HL-60/S4 treated with retinoic acid at 250 ng/mL for 4 days and 3 days (cell line): ENCODE measurements around the gene FRYL.

Experiments used
- in situ Hi-C: fragments of 300-500 bp; cut with MboI; formaldehyde crosslinking; loops from 2 replicates; pipeline ENCODE4 v1.7.0; 2022; ENCODE audit warnings: low sequenced_read_pairs

FRYL gene

DNA sequence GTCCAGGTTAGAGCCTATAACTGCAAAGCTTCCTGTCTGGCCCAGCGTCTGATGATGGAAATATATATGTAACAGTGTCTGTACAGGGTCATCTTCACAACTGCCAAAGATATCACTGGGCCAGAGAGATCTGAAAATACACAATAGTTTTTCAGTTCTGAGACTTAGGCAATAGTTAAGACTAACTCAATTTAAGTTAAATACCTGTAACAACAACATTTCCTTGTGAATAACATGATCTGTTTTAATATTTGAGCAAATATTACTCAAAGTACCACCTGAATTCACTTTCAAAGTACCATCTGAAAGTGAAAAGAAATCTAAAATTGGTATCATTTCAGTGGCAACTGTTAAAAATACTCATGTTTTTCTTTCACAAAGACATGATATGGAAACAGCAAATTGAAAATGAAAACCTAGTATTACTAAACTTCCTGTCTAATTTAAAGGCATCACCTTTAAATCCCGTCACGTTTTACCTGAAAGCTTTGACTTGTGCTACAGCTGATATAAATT, 280.5 kb downstream of the FRYL start:
- in situ Hi-C loops: no loop called here

DNA sequence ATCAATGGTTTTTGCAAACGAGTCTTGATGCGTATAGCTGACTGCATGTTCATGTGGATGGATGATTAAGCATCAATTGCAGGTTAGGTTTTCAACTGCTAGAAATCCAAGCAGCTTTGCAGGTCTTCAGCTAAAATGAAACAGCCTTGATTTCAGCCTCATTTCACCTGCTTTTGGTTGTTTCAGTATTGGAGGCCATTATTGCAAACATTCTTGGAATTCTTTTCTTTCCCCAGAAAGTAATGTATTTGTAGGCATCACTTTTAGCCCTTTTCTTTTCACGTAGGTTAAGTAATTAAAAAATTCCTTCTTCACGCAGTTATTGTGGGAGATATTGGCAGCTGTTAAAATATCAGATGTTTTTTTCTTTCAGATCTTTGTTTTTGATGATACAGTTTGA, 281.2 kb downstream of the FRYL start:
- in situ Hi-C loops: no loop called here

DNA sequence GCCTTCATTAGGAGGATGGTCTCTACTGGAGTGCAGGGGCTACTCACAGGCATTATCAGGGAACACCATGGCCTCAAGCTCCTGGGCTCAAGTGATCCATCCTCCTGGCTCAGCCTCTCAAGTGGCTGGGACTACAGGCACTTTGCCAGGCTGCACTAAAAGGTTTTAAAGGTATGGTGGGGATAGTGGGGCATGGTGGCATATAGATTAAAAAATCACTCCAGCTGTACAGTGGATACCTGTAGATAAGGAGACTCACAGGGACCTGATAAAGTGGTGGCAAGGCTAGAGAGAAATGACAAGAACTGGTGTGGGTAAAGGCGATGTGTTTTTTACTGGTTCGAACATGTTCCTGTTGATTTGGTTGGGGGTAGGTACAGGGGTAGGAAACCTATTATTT, 284.1 kb downstream of the FRYL start:
- in situ Hi-C loops: no loop called here

DNA sequence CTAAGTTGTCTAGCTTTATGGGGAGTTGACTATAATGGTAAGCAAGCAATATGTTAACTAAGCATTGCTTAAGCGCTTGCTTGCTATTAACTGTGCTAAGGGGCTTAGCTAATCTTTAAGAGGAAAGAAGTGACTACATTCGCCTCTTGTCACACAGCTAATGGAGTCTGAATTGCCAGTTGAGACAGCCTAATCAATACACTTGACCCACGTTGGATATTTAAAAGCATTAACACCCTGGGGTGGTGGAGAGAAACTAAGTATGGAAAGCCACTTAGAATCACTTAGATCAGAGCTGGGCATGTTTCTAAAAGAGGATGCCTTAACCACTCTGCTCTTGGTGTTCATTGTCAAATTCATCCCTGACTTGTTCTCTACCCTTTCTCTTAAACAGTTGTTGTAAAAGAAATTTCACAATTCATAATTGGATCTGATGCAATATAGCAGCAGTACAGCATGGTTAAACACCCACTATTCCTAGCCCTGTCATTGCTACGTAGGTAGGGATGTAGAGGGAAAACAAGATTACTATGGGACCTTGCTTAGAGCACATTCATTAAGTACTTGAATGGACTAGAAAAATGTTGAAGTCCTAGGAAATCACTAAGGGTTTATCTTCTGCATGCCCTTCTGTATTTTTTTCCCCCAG, 286.5 kb downstream of the FRYL start:
- in situ Hi-C loops: no loop called here

DNA sequence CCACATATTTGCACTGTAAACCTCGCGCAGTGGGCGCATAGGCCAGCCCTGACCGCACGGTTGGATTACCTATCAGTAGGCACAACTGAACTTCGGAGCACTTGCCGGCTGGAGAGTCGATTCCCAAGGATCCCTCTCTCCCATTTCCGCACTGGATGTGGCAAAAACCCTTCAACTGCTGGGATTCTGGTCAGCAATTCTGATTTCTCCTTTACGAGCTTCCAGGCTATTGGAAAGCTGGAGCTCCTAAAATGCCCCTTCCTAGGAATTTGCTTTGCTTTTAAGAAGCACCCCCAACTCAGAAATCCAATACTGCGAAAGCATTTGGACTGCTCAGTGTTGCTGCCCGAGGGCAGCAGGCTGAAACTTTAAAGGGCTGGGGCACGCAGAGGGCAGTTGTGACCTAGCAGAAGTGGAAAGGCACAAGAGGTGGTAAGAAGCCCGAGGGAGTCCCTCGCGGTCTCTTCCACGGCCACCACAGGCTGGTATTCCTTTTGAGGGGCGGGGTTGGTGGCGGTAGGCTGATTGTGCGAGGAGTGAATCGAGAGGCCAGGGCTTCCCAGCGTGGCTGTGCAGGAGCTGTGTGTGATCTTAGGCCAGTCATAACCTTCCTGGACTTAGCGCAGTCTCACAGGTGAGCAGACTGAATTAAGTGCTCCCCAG, 288.4 kb downstream of the FRYL start:
- in situ Hi-C loops: no loop called here

DNA sequence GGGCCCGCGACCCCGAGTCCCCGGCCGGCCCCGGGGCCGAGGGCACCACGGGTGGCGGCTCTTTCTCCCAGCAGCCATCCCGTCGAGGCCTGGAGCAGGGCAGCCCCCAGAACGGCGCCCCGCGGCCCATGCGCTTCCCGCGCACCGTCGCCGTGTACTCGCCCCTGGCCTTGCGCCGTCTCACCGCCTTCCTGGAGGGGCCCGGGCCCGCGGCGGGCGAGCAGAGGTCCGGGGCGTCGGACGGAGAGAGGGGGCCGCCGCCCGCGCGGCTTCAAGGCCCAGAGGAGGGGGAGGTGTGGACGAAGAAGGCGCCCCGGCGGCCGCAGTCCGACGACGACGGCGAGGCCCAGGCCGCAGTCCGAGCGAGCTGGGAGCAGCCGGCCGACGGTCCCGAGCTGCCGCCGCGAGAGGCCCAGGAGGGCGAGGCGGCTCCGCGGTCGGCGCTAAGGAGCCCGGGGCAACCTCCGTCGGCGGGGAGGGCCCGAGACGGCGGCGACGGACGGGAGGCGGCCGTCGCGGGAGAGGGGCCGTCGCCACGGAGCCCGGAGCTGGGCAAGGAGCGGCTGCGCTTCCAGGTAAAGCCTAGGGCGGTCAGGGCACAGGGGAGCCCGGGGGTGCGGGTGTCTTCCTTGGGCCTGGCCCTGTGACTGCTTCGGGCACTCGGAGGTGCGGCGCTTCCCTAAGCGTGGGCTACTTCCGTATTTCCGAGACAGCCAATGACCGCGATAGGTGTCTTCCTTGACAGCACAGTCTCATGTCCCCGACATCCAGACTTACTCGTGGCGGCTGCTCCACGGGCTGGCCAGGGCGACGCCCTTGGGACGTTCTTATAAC, 289.2 kb downstream of the FRYL start:
- in situ Hi-C loops: no loop called here

DNA sequence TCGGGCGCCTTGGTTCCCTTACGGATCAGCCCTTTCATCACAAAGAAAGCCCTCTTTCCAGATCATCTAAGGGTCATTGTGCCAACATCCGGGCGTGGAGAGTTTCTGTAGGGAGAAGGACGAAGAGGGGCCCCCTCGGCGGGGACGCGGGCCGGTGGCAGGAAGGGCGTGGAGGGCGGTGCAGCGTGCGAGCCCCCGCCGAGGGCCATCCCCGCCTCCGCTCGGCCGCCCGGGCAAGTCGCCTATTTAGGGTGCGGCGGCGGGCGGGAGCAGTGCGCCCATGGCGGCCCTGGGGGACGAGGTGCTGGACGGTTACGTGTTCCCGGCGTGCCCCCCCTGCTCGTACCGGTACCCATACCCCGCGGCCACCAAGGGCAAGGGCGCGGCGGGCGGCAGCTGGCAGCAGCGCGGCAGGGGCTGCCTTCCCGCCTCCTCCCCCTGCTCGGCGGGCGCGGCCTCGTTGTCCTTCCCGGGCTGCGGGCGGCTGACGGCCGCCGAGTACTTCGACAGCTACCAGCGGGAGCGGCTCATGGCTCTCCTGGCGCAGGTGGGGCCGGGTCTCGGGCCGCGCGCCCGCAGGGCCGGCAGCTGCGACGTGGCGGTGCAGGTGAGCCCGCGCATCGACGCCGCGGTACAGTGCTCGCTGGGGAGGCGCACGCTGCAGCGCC, 289.9 kb downstream of the FRYL start, which contains the start of gene ZAR1:
TSS of gene ZAR1 (plus strand) at position 241 of the 668 bp plus-strand sequence. CDS start at position 281, 40 bp downstream.
- in situ Hi-C loops: no loop called here

DNA sequence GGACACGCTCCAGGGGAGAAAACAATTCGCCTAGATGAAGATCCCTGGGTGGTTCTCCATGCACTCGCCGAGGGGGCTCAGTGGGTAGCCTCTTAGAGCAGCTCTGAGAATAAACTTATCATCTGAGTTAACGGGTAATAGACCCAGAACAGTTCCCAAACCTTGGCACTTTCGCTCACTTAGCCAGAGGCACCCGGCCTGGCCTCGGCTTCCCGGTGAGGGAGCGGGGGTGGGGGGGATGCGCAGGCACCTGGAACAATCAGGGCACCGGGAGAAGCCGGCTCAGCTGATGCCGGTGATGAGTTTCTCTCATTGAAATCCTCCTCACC, 290.4 kb downstream of the FRYL start:
- in situ Hi-C loops: no loop called here

DNA sequence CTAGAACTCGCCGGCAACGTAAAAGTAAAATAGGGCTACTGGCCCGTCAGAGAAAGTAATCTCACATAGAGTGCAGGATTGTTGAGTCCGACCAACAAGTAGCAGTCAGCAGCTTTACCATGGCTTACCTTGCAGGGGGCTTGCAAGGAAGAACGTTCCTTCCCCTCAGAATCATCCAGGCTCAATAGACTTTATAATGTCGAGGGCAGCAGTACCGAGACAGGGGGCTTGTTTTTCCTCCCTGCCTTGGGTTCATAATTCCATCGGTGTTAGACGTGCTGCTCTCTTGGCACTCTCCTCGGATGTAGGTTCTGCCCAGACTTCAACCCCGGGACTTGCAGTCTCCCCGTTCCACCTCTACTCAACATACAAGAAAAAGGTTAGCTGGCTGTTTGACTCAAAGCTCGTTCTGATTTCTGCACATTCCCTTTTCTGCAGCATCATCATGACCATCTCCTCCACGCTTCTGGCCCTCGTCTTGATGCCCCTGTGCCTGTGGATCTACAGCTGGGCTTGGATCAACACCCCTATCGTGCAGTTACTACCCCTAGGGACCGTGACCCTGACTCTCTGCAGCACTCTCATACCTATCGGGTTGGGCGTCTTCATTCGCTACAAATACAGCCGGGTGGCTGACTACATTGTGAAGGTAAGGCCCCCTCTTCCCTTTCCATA, 295.4 kb downstream of the FRYL start:
- in situ Hi-C loops: no loop called here

DNA sequence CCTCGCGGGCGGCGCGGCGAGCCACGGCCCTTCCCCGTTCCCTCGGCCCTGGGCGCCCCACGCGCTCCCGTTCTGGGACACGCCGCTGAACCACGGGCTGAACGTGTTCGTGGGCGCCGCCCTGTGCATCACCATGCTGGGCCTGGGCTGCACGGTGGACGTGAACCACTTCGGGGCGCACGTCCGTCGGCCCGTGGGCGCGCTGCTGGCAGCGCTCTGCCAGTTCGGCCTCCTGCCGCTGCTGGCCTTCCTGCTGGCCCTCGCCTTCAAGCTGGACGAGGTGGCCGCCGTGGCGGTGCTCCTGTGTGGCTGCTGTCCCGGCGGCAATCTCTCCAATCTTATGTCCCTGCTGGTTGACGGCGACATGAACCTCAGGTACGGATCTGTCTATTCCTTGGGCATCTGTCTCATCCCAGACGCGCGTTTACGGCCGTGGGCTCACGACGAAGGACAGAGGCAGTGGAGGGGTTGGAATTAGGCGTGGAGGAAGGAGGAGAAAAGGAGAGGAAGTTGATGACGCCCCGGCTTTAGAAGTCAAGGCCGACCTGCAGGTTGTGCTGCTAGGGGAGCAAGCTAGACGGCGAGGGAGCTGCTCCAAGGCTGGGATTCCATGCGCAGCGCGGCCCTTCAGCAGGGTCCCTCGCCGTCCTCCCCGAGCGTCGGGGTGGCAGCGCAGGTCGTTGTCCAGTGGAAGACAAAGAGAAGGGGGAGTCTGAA, 296.1 kb downstream of the FRYL start:
- in situ Hi-C loops: no loop called here

DNA sequence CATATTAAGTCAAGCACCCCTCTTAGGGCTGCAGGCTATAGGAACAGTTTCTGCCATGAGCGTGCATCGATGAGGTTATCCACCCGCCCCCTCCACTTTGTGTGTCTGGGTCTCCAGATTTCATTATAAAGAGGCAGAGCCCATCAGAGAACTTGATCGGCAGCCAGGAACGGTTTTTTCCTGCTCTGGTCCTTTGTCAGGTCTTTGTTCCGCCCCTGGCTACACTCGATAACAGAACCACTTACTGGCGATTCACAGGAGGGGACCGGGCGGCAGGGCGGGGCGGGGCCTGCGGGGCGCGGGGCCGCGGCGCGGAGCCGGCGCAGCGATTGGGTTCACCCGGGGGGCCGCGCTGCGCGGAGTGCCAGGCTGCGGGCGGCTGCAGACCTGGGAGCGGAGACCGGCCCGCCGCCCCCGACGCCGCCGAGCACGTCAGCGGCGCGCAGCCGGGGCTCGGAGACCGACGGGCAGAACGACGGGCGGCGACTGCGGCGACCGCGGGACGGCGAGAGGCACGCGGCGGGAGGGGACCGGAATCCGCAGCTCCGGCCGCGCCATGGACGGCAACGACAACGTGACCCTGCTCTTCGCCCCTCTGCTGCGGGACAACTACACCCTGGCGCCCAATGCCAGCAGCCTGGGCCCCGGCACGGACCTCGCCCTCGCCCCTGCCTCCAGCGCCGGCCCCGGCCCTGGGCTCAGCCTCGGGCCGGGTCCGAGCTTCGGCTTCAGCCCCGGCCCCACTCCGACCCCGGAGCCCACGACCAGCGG, 296.9 kb downstream of the FRYL start, which contains the start of gene SLC10A4:
TSS of gene SLC10A4 (plus strand) at position 338 of the 771 bp plus-strand sequence. CDS start at position 557, 219 bp downstream.
- in situ Hi-C loops: no loop called here

DNA sequence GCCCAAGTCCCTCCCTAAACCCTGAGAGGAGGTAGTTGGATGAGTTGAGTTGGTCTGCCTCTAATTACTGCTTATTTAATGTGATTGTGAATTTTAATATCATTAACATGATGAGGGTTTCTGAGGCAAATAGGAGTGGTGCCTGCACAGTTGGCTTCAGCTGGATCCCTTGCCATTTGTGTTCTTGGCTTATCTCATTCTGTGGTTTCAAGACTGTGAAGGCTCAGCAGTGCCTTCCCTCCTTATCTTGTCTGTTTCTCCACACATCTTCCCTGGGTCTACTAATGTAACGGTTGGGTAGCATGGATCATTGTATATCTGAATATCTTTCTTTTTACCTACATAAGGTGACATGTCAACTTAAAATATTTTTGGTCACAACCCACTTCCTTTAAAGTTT, 298.5 kb downstream of the FRYL start:
- in situ Hi-C loops: no loop called here

DNA sequence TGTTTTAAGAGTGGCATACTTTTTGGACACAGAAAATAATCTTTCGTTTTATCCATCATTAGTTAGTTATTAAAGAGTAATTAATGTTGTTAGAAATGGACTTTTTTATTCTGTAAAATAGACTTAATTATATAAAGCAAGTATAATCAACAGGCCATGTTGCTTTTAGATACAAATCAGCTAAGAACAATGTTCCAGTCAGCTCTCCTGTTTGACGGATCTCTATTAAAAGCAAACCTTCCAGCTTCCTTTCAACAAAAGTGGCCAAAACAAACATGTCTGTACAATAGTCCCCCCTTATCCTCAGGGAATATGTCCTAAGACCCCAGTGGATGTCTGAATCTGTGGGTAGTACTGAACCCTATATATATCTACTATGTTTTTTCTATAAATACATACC, 301.8 kb downstream of the FRYL start:
- in situ Hi-C loops: no loop called here

DNA sequence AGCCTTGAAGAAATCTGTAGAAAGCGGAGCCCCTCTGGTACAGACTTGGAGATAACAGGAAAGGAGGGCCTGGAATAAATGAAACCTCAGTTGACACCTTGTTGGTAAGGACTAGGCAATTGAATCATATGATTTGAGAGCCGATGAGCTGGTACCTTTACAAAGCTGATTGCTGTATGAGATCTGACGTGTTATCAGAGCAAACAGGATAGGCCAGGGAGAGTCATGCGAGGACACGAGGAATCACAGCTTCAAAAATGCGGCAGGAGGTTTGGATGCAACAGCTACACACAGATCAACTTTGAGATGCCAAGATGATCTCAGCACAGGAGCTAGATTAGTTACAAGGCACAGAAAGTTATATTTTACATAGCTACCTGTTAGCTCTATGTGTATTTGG, 304.3 kb downstream of the FRYL start:
- in situ Hi-C loops: no loop called here

DNA sequence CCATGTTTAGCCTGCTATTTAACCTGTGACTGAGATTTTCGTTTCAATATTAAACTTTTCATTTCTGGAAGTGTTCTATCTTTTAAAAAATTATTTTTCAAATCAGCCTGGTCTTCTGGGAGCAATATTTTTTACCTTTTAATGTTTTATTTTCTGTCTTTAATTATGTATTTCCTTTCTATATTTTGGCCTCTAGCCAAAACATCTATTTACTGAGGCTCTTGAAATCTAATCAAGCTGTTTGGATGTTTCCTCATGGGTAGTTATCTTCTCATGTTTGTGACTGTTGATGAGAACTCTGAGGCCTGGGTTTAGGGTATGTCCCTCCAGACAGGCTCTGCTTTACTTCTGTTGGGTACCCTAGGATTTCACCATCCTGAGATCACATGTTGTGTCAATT, 307.3 kb downstream of the FRYL start:
- in situ Hi-C loops: no loop called here

DNA sequence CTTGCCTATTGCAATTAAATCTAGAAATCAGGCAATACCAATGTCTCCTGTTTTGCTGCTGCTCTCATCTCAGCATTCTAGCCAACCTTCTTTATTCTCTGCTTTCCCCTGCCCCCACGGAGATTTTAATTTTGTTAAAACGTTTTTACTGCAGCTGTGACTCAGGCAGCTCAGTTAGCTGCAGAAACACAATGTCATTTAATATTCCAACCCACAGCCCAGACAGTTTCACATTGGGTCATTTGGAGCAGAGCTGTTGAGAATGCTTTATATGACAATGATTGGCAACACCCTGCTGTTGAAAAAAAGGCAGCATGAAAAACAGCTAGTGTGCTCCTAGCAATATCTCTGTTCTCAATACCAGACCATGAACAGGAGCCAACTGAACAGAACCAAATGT, 309.5 kb downstream of the FRYL start:
- in situ Hi-C loops: no loop called here

DNA sequence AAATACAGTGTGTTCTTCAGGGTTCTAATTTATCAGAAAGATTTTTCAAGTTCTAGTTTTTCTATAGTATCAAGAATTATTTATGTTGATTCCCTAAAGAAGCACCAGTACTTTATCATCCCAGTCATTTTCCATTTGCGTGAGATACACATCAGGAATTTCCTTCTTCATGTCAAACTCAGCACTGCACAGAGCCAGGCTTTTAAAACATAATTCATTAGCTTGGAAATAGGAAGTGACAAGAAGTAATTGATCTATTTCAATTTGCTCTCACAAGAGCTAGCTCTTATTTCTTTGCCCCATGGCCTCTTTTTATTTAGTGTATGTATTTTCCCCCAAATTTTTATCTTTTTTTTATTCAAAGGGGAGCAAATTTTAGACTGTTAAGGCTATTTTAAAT, 309.9 kb downstream of the FRYL start:
- in situ Hi-C loops: no loop called here

DNA sequence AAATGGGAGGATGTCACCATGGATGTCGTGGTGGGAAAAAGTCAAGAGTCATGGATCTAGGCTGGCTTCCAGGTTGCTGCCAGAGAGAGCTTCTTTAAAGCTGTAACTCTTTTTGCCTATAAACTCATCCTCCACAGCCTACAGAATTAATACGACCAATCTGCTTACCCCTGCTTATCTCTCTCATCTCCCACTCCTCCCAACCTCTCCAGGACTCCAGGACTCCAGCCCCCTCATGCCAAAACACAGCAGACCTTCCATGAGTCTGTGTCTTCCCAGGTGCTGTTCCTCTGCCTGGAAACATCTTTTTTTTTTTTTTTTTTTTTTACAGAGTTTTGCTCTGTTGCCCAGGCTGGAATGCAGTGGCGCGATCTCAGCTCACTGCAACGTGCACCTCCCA, 312.2 kb downstream of the FRYL start:
- in situ Hi-C loops: no loop called here

DNA sequence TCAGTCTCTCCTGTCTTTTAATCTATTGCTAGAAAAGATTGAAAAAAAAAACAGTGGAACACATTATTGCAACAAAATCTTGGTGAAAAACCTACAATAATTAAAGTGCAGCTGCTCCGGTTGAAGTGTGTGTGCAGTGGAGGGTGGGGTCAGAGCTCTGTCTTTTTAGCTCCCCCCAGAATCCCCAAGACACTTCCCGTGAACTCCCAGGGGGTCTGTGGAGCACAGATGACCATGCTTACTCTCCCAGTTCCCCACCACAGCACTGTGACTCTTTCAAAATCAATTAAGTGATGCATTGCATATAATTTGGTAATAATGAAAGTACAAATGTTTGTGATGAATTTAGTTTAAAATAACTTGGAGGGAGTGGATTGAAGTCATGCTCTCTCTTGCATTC, 312.6 kb downstream of the FRYL start:
- in situ Hi-C loops: no loop called here
